HepG2 (cell line): Measurements from ENCODE around the gene SLC25A44. TPM values are rescaled to one million over a fixed set of nuclear protein-coding genes. Genes with fewer than 3 reads are reported as not detected.

Experiments used
- ATAC-seq: fragments of 200-7000 bp; cut with Tn5 transposase; 3 replicates; pipeline ENCODE4 v1.9.1; 2020; ENCODE audit warnings: mild to moderate bottlenecking, moderate library complexity
- BruUV-seq: library from RNA; stranded (reverse); fragments of 400-500 nt; replicated peaks from 2 replicates; lab custom pipeline; 2021; lab: Mats Ljungman, UMichigan
- CTCF ChIA-PET: fragments of 300-600 bp; formaldehyde crosslinking; extraction: SDS; loops from one replicate; lab custom pipeline; 2021; ENCODE audit warnings: low total read pairs, inconsistent platforms, low intra/inter-chr PET ratio; lab: Yijun Ruan, JAX
- POLR2A ChIA-PET: fragments of 350-600 bp; sonication (Branson Sonifier 250); formaldehyde crosslinking; loops from one replicate; lab custom pipeline; 2020; ENCODE audit warnings: antibody characterized with exemption, inconsistent platforms; lab: Yijun Ruan, JAX
- DNase-seq: peaks from one replicate; pipeline ENCODE4 v3.0.0-alpha.2; 2015; ENCODE audit warnings: low spot score
- FAIRE-seq: peaks from 3 replicates; lab custom pipeline; 2011; peaks lifted over from hg19 to GRCh38; lab: Jason Lieb, UNC
- H2AFZ ChIP-seq: one replicate; pipeline ENCODE4 v1.6.1; 2011; ENCODE audit warnings: low read length, inconsistent platforms
- H3K27ac ChIP-seq: fragments of 300-600 bp; 3 replicates; pipeline ENCODE4 v1.8.0; 2011; ENCODE audit warnings: mixed run types, mild to moderate bottlenecking, mixed read lengths, low read length, inconsistent platforms; ENCODE audit not compliant: insufficient read depth; ENCODE audit errors: extremely low read length
- H3K27me3 ChIP-seq, 2 experiments: fragments of 200-600 bp in 1 of 2; 2 replicates in 1 of 2; 3 replicates in 1 of 2; pipeline versions ENCODE4 v1.6.0 to v1.8.0; 2011; ENCODE audit warnings: low read length in 2 of 2, mild to moderate bottlenecking in 2 of 2, moderate library complexity in 2 of 2, inconsistent platforms in 1 of 2; ENCODE audit not compliant: insufficient read depth in 2 of 2, control insufficient read depth in 1 of 2
- H3K36me3 ChIP-seq, 2 experiments: fragments of 200-600 bp in 1 of 2; replicated peaks in 1 of 2; 2 replicates in 1 of 2; 3 replicates in 1 of 2; pipeline versions ENCODE4 v1.5.1 to v1.8.0; 2011; ENCODE audit warnings: low read length in 2 of 2, inconsistent platforms in 1 of 2; ENCODE audit not compliant: insufficient read depth in 2 of 2, control insufficient read depth in 1 of 2
- H3K4me1 ChIP-seq: 2 replicates; pipeline ENCODE4 v1.5.1; 2012; ENCODE audit warnings: low read length, inconsistent platforms; ENCODE audit not compliant: insufficient read depth
- H3K4me2 ChIP-seq: 2 replicates; pipeline ENCODE4 v1.6.0; 2011; ENCODE audit warnings: low read depth, low read length, inconsistent platforms
- H3K4me3 ChIP-seq, 3 experiments: fragments of 200-600 bp in 1 of 3; sonication (generic), shearing (Covaris generic) in 1 of 3; replicated peaks in 1 of 3; 2 replicates each; pipeline ENCODE4 v1.5.1; 2011 to 2016; ENCODE audit warnings: low read length in 3 of 3, inconsistent platforms in 2 of 3, low read depth in 2 of 3, mild to moderate bottlenecking in 2 of 3, control low read depth in 1 of 3, mixed read lengths in 1 of 3; ENCODE audit not compliant: insufficient read depth in 1 of 3
- H3K79me2 ChIP-seq: one replicate; pipeline ENCODE4 v1.6.1; 2011; ENCODE audit warnings: low read length, inconsistent platforms; ENCODE audit not compliant: insufficient read depth
- H3K9ac ChIP-seq: 2 replicates; pipeline ENCODE4 v1.6.0; 2011; ENCODE audit warnings: mild to moderate bottlenecking, low read depth, low read length, inconsistent platforms; ENCODE audit not compliant: insufficient read depth
- H3K9me3 ChIP-seq: 2 replicates; pipeline ENCODE4 v1.5.1; 2012; ENCODE audit warnings: mild to moderate bottlenecking, low read length
- H4K20me1 ChIP-seq: 2 replicates; pipeline ENCODE4 v1.6.0; 2011; ENCODE audit warnings: inconsistent platforms, mild to moderate bottlenecking, low read length, moderate library complexity; ENCODE audit not compliant: insufficient read depth
- HDAC6 ChIP-seq: fragments of 200-600 bp; sonication (generic); IDR thresholded peaks from 2 replicates; pipeline ENCODE4 v1.7.0; 2017; ENCODE audit warnings: mild to moderate bottlenecking, antibody characterized with exemption, low read length, low read depth
- HMGA1 ChIP-seq: sonication (generic); formaldehyde crosslinking; conservative IDR thresholded peaks from 2 replicates; pipeline ENCODE4 v1.4.0; 2020; ENCODE audit warnings: missing genetic modification reagents
- HOXD1 ChIP-seq: sonication (generic); formaldehyde crosslinking; IDR thresholded peaks from 2 replicates; pipeline ENCODE4 v1.5.0; 2020; ENCODE audit warnings: missing genetic modification reagents
- PCBP1 ChIP-seq: fragments of 200-400 bp; formaldehyde crosslinking; IDR thresholded peaks from 2 replicates; pipeline ENCODE4 v1.6.1; 2017; ENCODE audit warnings: mild to moderate bottlenecking, low read depth, low read length, borderline replicate concordance
- POGZ ChIP-seq: sonication (generic); formaldehyde crosslinking; IDR thresholded peaks from 2 replicates; pipeline ENCODE4 v1.4.0; 2020; ENCODE audit warnings: mild to moderate bottlenecking, missing genetic modification reagents
- SRF ChIP-seq: IDR thresholded peaks from 2 replicates; pipeline ENCODE4 v1.6.1; 2011; ENCODE audit warnings: mild to moderate bottlenecking, low read depth, low read length, moderate library complexity
- TRAFD1 ChIP-seq: sonication (generic); formaldehyde crosslinking; IDR thresholded peaks from 2 replicates; pipeline ENCODE4 v1.5.1; 2020; ENCODE audit warnings: missing genetic modification reagents, mild to moderate bottlenecking, borderline replicate concordance
- YY1 ChIP-seq: IDR thresholded peaks from 2 replicates; pipeline ENCODE4 v1.6.1; 2011; ENCODE audit warnings: low read length, low read depth, moderate library complexity, mild to moderate bottlenecking; ENCODE audit not compliant: insufficient read depth, insufficient replicate concordance
- ZFYVE20 ChIP-seq: sonication (generic); formaldehyde crosslinking; IDR thresholded peaks from 2 replicates; pipeline ENCODE4 v1.8.0; 2023; ENCODE audit warnings: low read depth, mild to moderate bottlenecking, moderate library complexity, missing genetic modification reagents, borderline replicate concordance
- ZNF350 ChIP-seq: sonication (generic); formaldehyde crosslinking; IDR thresholded peaks from 2 replicates; pipeline ENCODE4 v1.4.0; 2020; ENCODE audit warnings: mild to moderate bottlenecking, low read depth, missing genetic modification reagents, borderline replicate concordance
- ZNF460 ChIP-seq: sonication (generic); formaldehyde crosslinking; IDR thresholded peaks from 2 replicates; pipeline ENCODE4 v1.5.1; 2020; ENCODE audit warnings: missing genetic modification reagents, mild to moderate bottlenecking, borderline replicate concordance
- ZNF619 ChIP-seq: sonication (generic); formaldehyde crosslinking; IDR thresholded peaks from 2 replicates; pipeline ENCODE4 v1.4.0; 2020; ENCODE audit warnings: mild to moderate bottlenecking, missing genetic modification reagents
- WGBS: methylation state at CpG from one replicate; pipeline ENCODE4 v1.1.6; 2017; ENCODE audit warnings: low lambda C conversion rate; 5-methylcytosine and 5-hydroxymethylcytosine counted together
- in situ Hi-C: cut with HindIII; loops from 2 replicates; pipeline ENCODE4 v1.10.0; 2017; ENCODE audit warnings: low pct_unique_long_range_greater_than_20kb; ENCODE audit not compliant: extremely low pct_ligation_motif_present
- intact Hi-C: fragments of 100-400 bp; cut with micrococcal nuclease; formaldehyde crosslinking; loops from one replicate; pipeline ENCODE4 v1.10.0; 2022; ENCODE audit not compliant: unreplicated experiment
- polyA plus RNA-seq, 8 experiments: library from polyadenylated mRNA; depleted of rRNA in 3 of 8; stranded (reverse) in 7 of 8; unstranded in 1 of 8; fragments of >200 nt; fragmentation: Illumina TruSeq in 4 of 8; extraction: Trizol in 4 of 8; gene quantifications; 2 replicates each; pipeline versions ENCODE4 v1.2.1 to v1.2.3, GENCODE V29; 2011 to 2016; ENCODE audit warnings: low read depth in 4 of 8, missing spikeins in 1 of 8, mixed read lengths in 1 of 8; ENCODE audit not compliant: insufficient read depth in 1 of 8
- total RNA-seq, 5 experiments: library from RNA; depleted of rRNA; stranded (reverse); fragments of >200 nt; fragmentation: Illumina TruSeq; extraction: Trizol; gene quantifications; 2 replicates each; pipeline ENCODE4 v1.2.3, GENCODE V29; 2016; ENCODE audit warnings: low read depth in 1 of 5
- TF ChIP-seq, protein P1 (sequence below): sonication (generic); formaldehyde crosslinking; IDR thresholded peaks from 2 replicates; pipeline ENCODE4 v1.4.0; 2020; ENCODE audit warnings: missing genetic modification reagents
- TF ChIP-seq, protein P2 (sequence below): sonication (generic); formaldehyde crosslinking; IDR thresholded peaks from 2 replicates; pipeline ENCODE4 v1.5.0; 2020; ENCODE audit warnings: mild to moderate bottlenecking, missing genetic modification reagents
- TF ChIP-seq, protein P3 (sequence below): sonication (generic); formaldehyde crosslinking; conservative IDR thresholded peaks from 2 replicates; pipeline ENCODE4 v1.4.0; 2020; ENCODE audit warnings: missing genetic modification reagents
- TF ChIP-seq, protein P4 (sequence below): sonication (generic); formaldehyde crosslinking; conservative IDR thresholded peaks from 2 replicates; pipeline ENCODE4 v1.5.0; 2020; ENCODE audit warnings: missing genetic modification reagents

The SLC25A44 gene
- total and polyA plus RNA-seq, 2 of the 13 experiments (the other 11 are each of a cell fraction or from before 2014, with no cell fraction given), result 10.7 to 13.4 TPM

GRCh38 chr1:156151093-156151688, 42.7 kb upstream of the SLC25A44 start:
- H3K9me3 ChIP-seq, result no peaks in the 10 kb centered on the region
- peaks cover 0 to 23% of the 10 kb centered on the region in 2 experiments; a peak in 3 of 5 replicates for H3K27me3 ChIP-seq
- peak overlapping the region; percentile 70 for H3K4me2 ChIP-seq
- ATAC-seq (peak; percentile 11), FAIRE-seq (no peak), DNase-seq (no peak)
- H3K4me3 ChIP-seq, result peak overlapping the region in 1 of 3 experiments; percentile 41; a peak in 1 of 6 replicates
- no peak overlapping the region for H3K27ac ChIP-seq
- no peaks in the 10 kb centered on the region for H4K20me1 ChIP-seq
- no peaks in the 10 kb centered on the region for H3K79me2 ChIP-seq
- H3K4me1 ChIP-seq, result peaks cover 65% of the 10 kb centered on the region
- no TSS peak for BruUV-seq
- ChIA-PET CTCF (no interaction called here), POLR2A (interaction anchor here (1.0 to 2.1 kb wide), 6 partner anchors 22 to 217 kb away, joined by 3 to 12 read pairs (median 4); partner anchors contain the start of genes KHDC4, PMF1 and SMG5)
- intact Hi-C loops, result no loop called here
- WGBS, result 9% methylated on average over 5 of the region's 6 CpGs
- H2AFZ ChIP-seq, result no peak overlapping the region
- in situ Hi-C loops, result no loop called here
- H3K9ac ChIP-seq, result no peak overlapping the region
- no peaks in the 10 kb centered on the region for H3K36me3 ChIP-seq
- TF ChIP-seq HMGA1 (no peak), ZFYVE20 (CRISPR knock-in tag) (no peak), SRF (no peak), HOXD1 (CRISPR knock-in tag) (no peak), HDAC6 (no peak), ZNF460 (CRISPR knock-in tag) (no peak), POGZ (CRISPR knock-in tag) (no peak), YY1 (no peak), PCBP1 (no peak), ZNF619 (CRISPR knock-in tag) (0 out of 2 replicates have a peak, but pooled peaks have one; percentile 11), ZNF350 (no peak), TRAFD1 (CRISPR knock-in tag) (no peak)
- TF ChIP-seq, protein P1, sequence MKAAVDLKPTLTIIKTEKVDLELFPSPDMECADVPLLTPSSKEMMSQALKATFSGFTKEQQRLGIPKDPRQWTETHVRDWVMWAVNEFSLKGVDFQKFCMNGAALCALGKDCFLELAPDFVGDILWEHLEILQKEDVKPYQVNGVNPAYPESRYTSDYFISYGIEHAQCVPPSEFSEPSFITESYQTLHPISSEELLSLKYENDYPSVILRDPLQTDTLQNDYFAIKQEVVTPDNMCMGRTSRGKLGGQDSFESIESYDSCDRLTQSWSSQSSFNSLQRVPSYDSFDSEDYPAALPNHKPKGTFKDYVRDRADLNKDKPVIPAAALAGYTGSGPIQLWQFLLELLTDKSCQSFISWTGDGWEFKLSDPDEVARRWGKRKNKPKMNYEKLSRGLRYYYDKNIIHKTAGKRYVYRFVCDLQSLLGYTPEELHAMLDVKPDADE (CRISPR knock-in tag), result no peak
- TF ChIP-seq, protein P2, sequence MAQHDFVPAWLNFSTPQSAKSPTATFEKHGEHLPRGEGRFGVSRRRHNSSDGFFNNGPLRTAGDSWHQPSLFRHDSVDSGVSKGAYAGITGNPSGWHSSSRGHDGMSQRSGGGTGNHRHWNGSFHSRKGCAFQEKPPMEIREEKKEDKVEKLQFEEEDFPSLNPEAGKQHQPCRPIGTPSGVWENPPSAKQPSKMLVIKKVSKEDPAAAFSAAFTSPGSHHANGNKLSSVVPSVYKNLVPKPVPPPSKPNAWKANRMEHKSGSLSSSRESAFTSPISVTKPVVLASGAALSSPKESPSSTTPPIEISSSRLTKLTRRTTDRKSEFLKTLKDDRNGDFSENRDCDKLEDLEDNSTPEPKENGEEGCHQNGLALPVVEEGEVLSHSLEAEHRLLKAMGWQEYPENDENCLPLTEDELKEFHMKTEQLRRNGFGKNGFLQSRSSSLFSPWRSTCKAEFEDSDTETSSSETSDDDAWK, result no peak
- TF ChIP-seq, protein P3, sequence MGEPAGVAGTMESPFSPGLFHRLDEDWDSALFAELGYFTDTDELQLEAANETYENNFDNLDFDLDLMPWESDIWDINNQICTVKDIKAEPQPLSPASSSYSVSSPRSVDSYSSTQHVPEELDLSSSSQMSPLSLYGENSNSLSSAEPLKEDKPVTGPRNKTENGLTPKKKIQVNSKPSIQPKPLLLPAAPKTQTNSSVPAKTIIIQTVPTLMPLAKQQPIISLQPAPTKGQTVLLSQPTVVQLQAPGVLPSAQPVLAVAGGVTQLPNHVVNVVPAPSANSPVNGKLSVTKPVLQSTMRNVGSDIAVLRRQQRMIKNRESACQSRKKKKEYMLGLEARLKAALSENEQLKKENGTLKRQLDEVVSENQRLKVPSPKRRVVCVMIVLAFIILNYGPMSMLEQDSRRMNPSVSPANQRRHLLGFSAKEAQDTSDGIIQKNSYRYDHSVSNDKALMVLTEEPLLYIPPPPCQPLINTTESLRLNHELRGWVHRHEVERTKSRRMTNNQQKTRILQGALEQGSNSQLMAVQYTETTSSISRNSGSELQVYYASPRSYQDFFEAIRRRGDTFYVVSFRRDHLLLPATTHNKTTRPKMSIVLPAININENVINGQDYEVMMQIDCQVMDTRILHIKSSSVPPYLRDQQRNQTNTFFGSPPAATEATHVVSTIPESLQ (CRISPR knock-in tag), result no peak
- TF ChIP-seq, protein P4, sequence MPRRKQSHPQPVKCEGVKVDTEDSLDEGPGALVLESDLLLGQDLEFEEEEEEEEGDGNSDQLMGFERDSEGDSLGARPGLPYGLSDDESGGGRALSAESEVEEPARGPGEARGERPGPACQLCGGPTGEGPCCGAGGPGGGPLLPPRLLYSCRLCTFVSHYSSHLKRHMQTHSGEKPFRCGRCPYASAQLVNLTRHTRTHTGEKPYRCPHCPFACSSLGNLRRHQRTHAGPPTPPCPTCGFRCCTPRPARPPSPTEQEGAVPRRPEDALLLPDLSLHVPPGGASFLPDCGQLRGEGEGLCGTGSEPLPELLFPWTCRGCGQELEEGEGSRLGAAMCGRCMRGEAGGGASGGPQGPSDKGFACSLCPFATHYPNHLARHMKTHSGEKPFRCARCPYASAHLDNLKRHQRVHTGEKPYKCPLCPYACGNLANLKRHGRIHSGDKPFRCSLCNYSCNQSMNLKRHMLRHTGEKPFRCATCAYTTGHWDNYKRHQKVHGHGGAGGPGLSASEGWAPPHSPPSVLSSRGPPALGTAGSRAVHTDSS (CRISPR knock-in tag), result no peak
